Ramos (cell line): Measurements from ENCODE around the gene AIFM1.

ENCODE experiments used
- in situ Hi-C: fragments of 300-500 bp; cut with MboI; formaldehyde crosslinking; loops from one replicate; pipeline ENCODE4 v1.14.3; 2022; ENCODE audit warnings: low sequenced_read_pairs; ENCODE audit not compliant: unreplicated experiment

Gene AIFM1

GRCh38 chrX:130100180-130100579 lies 65.5 kb downstream of the AIFM1 start:
- in situ Hi-C loops, result no loop called here

- in situ Hi-C loops, result no loop called here
Measured at GRCh38 chrX:130098210-130098552, 67.5 kb downstream of the AIFM1 start.

DNA sequence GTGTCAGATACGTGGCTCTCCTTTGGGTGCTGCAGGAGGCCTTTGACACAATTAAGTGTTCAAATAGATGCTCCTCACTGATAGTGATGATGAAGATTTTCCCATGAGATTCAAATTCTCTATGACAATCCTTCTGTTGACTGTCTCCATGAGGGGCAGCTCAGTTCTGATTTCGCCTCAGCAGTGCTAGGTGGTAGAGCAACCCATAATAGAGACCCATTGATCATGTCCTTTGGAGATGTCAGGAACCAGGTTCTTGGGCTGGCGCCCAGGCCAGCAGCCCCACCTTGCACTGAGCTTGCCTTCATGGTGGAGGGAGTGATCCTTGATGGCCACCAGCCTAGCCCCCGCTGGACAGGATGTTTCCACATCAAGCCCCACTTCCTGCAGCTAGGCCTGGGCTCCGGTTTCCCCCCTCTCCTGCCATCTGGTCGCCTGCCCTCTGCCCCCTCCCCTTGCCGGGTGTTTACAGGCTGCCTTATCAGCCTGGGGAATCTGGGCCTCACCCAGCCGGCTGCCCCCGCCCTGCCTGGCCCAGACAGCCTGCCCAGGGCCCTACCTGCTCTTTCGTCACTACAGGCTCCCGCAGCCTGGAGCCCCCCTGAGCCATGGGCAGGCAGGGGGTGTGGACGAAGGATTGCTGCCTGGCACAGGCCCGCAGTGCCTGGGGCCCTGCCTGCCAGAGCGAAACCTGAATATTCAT lies 68.0 kb downstream of the AIFM1 start:
- in situ Hi-C loops, result no loop called here

GRCh38 chrX:130095249-130096030 lies 70.2 kb downstream of the AIFM1 start:
- in situ Hi-C loops, result no loop called here

GRCh38 chrX:130094696-130095095 lies 70.9 kb downstream of the AIFM1 start:
- in situ Hi-C loops, result no loop called here

DNA sequence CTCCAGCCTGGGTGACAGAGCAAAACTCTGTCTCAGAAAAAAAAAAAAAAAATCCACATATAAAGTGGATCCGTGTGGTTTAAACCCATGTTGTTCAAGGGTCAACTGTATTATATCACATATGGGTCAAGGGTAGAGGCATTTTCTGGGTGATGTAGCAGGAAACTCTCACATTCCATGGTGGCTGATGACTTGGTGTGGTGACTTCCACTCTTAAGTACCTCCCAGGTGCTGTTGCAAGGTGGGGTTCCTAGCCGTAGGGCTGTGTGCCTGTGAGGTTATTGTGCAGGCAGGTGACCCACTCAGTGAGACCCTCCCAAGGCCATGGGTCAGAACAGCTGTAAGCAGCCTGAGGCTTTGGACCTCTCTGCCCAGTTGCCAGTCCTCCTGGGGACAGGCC lies 72.4 kb downstream of the AIFM1 start:
- in situ Hi-C loops, result no loop called here

GRCh38 chrX:130091980-130092522 lies 73.6 kb downstream of the AIFM1 start:
- in situ Hi-C loops, result no loop called here

GRCh38 chrX:130090364-130090763 lies 75.3 kb downstream of the AIFM1 start:
- in situ Hi-C loops, result no loop called here

DNA sequence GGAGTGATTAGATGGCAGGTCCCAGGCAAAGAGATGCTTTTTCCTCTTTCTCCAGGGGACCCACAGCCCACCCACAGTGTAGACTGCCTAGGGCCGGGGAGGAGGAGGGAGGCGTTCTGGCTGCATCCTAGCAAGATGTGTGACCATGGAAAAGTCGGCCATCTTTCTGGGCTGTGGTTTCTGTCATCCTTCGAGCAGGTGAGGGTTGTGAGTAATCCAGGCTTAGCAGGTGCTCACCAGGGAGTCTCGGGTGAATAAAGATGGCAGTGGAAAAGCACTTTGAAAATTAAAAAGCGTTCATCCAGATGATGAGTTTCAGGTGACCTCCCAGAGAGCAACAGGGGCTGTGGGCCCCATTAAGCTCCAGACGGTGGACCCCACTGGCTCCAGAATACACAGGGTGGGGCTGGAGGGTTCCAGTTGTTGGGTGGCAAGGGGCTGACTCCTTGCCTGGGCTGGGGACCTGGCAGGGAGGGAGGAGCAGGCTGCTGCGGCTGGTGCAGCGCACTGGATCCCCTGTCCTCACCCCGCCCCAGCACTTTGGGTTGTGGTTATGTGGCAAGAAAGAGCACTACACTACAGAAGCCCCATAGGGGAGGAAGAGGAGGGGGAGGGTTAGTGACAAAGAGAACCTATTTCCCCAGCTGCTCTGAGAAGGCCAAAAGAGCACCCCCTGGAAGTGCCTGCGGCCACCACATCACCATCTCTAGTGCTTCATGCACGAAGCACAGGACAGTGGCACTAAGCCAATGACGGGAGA lies 79.0 kb downstream of the AIFM1 start:
- in situ Hi-C loops, result loop anchor here (10.0 kb wide), 1 partner anchor 88 kb away; the partner anchor contains the start of gene RAB33A

DNA sequence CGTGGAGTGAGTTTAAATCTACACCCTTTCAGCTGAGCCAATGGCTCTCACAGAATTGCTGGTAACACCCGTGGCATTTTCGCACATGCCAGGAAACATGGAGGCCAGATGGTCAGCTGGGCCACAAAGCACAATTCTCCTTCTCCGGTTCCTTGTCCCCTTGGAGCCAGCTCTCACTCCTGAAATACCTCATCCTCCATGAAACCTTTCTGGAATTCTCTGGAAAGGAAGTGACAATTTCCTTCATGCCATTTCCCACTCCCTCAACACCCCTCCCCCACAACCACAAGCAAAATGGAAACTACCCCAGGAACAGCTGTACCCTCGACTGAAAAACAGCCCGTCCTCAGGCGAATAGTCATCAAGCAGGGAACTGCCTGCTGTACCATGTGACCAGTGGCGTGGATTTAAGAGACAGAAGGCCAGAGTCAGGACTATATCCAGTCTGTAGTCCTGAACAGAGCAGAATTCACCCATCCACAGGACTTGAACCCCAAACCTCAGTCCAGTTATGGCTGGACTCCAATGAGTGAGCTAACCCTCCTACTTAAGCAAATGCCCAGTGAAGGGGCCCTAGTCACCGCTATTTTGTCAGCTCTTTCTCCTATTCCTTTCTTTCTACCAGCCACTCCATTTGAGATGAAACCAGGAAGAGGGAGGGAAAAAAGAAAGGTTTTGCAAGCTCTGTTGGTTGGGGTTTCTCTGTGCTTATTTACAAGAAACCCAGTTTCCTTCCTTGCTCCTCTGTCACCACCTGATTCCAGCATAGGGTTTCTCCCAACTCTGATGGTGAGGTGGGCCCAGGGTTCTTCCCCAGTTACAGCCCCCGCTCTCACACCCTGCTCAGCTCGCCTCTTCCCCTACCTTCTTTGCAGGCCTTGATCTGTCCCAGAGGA lies 79.8 kb downstream of the AIFM1 start:
- in situ Hi-C loops, result loop anchor here (10.0 kb wide), 1 partner anchor 89 kb away; the partner anchor contains the start of gene RAB33A

DNA sequence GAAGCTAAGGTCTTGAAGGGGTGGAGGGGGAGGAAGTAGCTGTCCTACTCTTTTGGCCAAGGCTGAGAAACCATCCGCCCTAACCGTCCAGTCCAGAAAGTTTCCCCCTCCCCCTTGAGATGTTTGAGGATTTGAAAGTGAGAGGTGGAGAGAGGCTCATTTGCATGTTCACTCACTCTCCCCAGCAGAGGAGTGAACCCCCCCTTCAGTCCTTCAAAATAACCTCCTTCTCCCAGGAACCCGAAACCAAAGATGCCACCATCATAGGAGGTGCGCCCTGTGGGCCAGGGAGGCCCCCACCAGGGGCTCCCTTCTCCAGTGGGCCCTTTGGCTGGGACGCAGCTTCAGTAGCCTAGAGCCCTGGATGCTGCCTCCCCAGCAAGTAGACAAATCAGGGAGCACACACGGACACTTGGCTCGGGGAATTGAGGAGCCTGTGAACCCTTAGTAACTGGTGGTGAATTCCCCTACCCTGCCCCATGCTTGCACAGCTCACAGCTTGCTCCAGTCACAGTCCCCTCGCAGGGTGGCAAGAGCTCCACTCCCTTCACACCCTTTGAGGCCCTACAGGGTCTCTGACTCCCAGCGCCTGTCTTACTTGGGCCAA lies 80.9 kb downstream of the AIFM1 start:
- in situ Hi-C loops, result loop anchor here (5.0 to 10.0 kb wide), 2 partner anchors 38 to 90 kb away; partner anchors contain the start of gene RAB33A

DNA sequence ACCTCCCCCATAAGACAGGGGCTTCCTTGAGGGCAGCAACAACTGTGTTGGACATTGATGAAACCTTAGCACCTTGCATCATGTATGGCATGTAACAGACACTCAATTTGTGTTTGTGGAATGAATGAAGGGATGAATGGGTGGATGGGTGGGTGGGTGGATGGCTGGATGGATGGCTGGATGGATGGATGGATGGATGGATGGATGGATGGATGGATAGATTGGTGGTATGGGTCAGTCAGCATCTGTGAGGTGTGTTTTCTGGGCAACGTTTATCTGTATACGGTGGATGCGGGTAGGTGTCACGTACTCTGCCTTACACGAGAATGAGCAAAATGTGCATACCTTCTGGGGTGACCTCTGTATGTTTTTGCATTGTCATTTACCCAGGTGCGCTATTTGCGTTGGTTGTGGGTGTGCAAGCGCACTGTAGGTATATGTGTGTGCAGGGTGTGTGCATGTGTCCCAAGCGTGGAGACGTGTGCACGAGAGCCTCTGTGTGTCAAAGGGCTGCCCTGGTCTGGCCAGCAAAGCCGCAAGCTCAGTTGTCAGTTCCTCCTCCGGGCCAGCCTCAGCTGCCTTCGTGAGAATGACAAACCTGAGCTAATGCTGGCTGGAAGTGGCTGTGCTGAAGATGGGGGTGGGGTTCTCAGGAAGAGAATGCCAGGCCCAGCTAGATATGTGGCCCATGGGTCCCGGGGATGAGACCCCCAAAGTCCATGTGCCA lies 81.8 kb downstream of the AIFM1 start:
- in situ Hi-C loops, result loop anchor here (5.0 to 10.0 kb wide), 2 partner anchors 38 to 91 kb away; partner anchors contain the start of gene RAB33A

GRCh38 chrX:130083107-130083490 lies 82.5 kb downstream of the AIFM1 start:
- in situ Hi-C loops, result loop anchor here (5.0 to 10.0 kb wide), 2 partner anchors 39 to 92 kb away; partner anchors contain the start of gene RAB33A

- in situ Hi-C loops, result loop anchor here (5.0 to 10.0 kb wide), 2 partner anchors 40 to 92 kb away; partner anchors contain the start of gene RAB33A
Measured at GRCh38 chrX:130082244-130083106, 83.2 kb downstream of the AIFM1 start.

GRCh38 chrX:130081421-130082045 lies 84.1 kb downstream of the AIFM1 start:
- in situ Hi-C loops, result loop anchor here (5.0 to 10.0 kb wide), 2 partner anchors 41 to 93 kb away; partner anchors contain the start of gene RAB33A

- in situ Hi-C loops, result loop anchor here (5.0 to 10.0 kb wide), 2 partner anchors 41 to 94 kb away; partner anchors contain the start of gene RAB33A
Measured at GRCh38 chrX:130080791-130081367, 84.8 kb downstream of the AIFM1 start.
